Fibroblast of lung (primary cell): Measurements from ENCODE around the gene CST3. TPM values are rescaled to one million over a fixed set of nuclear protein-coding genes. Genes with fewer than 3 reads are reported as not detected.
"Not testable (repeated sequence)": the region's sequence is repeated elsewhere in the genome, so short reads cannot be mapped to it uniquely, and the experiment has no call there.

Experiments
- DNase-seq, 2 donors: peaks; one replicate each; pipeline versions ENCODE4 v3.0.0 to v3.0.0-alpha.2; 2010; ENCODE audit warnings: low read depth in 2 of 2
- H2AFZ ChIP-seq: 2 replicates; pipeline ENCODE4 v1.5.1; 2012; ENCODE audit warnings: low read length, control low read depth, inconsistent platforms
- H3K27ac ChIP-seq: 2 replicates; pipeline ENCODE4 v1.5.1; 2011; ENCODE audit warnings: low read length, control low read depth; ENCODE audit not compliant: insufficient read depth
- H3K27me3 ChIP-seq: 2 replicates; pipeline ENCODE4 v1.5.1; 2011; ENCODE audit warnings: mild to moderate bottlenecking, low read length; ENCODE audit not compliant: control insufficient read depth, insufficient read depth
- H3K36me3 ChIP-seq: 2 replicates; pipeline ENCODE4 v1.5.1; 2011; ENCODE audit warnings: low read length; ENCODE audit not compliant: control insufficient read depth, insufficient read depth
- H3K4me1 ChIP-seq: 2 replicates; pipeline ENCODE4 v1.5.1; 2011; ENCODE audit warnings: low read length; ENCODE audit not compliant: control insufficient read depth, insufficient read depth; ENCODE audit errors: extremely low read depth
- H3K4me2 ChIP-seq: 2 replicates; pipeline ENCODE4 v1.5.1; 2011; ENCODE audit warnings: low read length, control low read depth; ENCODE audit not compliant: insufficient read depth; ENCODE audit errors: extremely low read depth
- H3K4me3 ChIP-seq, 4 experiments: fragments of 200-600 bp in 1 of 4; sonication (generic) in 1 of 4; replicated peaks in 1 of 4; 2 replicates each; pipeline ENCODE4 v1.5.1; 2011 to 2016; ENCODE audit warnings: low read length in 4 of 4, low read depth in 3 of 4, mild to moderate bottlenecking in 3 of 4, control low read depth in 2 of 4, inconsistent platforms in 1 of 4, mixed read lengths in 1 of 4; ENCODE audit not compliant: insufficient read depth in 1 of 4; ENCODE audit errors: control extremely low read depth in 1 of 4
- H3K79me2 ChIP-seq: 2 replicates; pipeline ENCODE4 v1.5.1; 2012; ENCODE audit warnings: mild to moderate bottlenecking, low read length, inconsistent platforms; ENCODE audit not compliant: control insufficient read depth, insufficient read depth
- H3K9ac ChIP-seq: 2 replicates; pipeline ENCODE4 v1.5.1; 2011; ENCODE audit warnings: mild to moderate bottlenecking, low read length, control low read depth; ENCODE audit not compliant: insufficient read depth
- H3K9me3 ChIP-seq: 2 replicates; pipeline ENCODE4 v1.5.1; 2012; ENCODE audit warnings: low read depth, low read length; ENCODE audit not compliant: control insufficient read depth, insufficient read depth
- H4K20me1 ChIP-seq: 2 replicates; pipeline ENCODE4 v1.5.1; 2011; ENCODE audit warnings: low read length; ENCODE audit not compliant: control insufficient read depth, insufficient read depth; ENCODE audit errors: extremely low read depth
- CTCF ChIP-seq, 2 donors: IDR thresholded peaks in 1 of 2; conservative IDR thresholded peaks in 1 of 2; 1 replicate in 1 of 2; 2 replicates in 1 of 2; pipeline ENCODE4 v1.5.1; 2011 to 2012; ENCODE audit warnings: low read length in 2 of 2, control low read depth in 1 of 2, inconsistent platforms in 1 of 2, low read depth in 1 of 2, mild to moderate bottlenecking in 1 of 2
- EZH2 ChIP-seq: IDR thresholded peaks from 2 replicates; pipeline ENCODE4 v1.5.1; 2012; ENCODE audit warnings: low read length, control low read depth, mild to moderate bottlenecking; ENCODE audit errors: missing control alignments
- polyA plus RNA-seq, 2 donors: library from polyadenylated mRNA; depleted of rRNA in 1 of 2; stranded (reverse) in 1 of 2; unstranded in 1 of 2; fragments of >200 nt; gene quantifications; 2 replicates each; pipeline ENCODE4 v1.2.1, GENCODE V29; 2011 to 2012; ENCODE audit warnings: missing spikeins in 1 of 2
- total RNA-seq: library from RNA; depleted of rRNA; stranded (reverse); fragments of >200 nt; gene quantifications from 2 replicates; pipeline ENCODE4 v1.2.1, GENCODE V29; 2014

The CST3 gene
- total and polyA plus RNA-seq, 2 donors (not counting 1 experiment from before 2014, with no cell fraction given) = 136 to 162 TPM

GRCh38 chr20:23664954-23665353, 27.2 kb upstream of the CST3 start:
- Histone ChIP-seq H3K27me3 (peaks cover 4% of the 10 kb centered on the region), H2AFZ (no peak overlapping the region), H4K20me1 (no peaks in the 10 kb centered on the region), H3K9me3 (no peaks in the 10 kb centered on the region), H3K9ac (no peak overlapping the region), H3K4me1 (no peaks in the 10 kb centered on the region), H3K36me3 (no peaks in the 10 kb centered on the region), H3K79me2 (no peaks in the 10 kb centered on the region), H3K4me2 (no peak overlapping the region), H3K27ac (no peak overlapping the region), H3K4me3 (no peak overlapping the region)
- no peak for DNase-seq
- TF ChIP-seq EZH2 (no peak), CTCF (conservative IDR thresholded peaks at IDR 0.05 in 1 of 2, IDR thresholded peaks at IDR 0.05 in 1 of 2; ENCODE audit: low read depth in 1 of 2, low read length in 2 of 2) (no peak)

GRCh38 chr20:23664046-23664445, 26.3 kb upstream of the CST3 start:
- H4K20me1 ChIP-seq, H3K27me3 ChIP-seq, H3K9me3 ChIP-seq: not testable (repeated sequence)

GRCh38 chr20:23663180-23663579, 25.4 kb upstream of the CST3 start:
- Histone ChIP-seq H3K9ac (no peak overlapping the region), H3K27ac (no peak overlapping the region), H3K79me2 (no peaks in the 10 kb centered on the region), H3K36me3 (no peaks in the 10 kb centered on the region), H3K9me3 (no peaks in the 10 kb centered on the region), H3K4me3 (no peak overlapping the region), H3K27me3 (peaks cover 4% of the 10 kb centered on the region), H4K20me1 (no peaks in the 10 kb centered on the region), H3K4me1 (no peaks in the 10 kb centered on the region), H2AFZ (no peak overlapping the region), H3K4me2 (no peak overlapping the region)
- no peak for TF ChIP-seq EZH2
- no peak for TF ChIP-seq CTCF (conservative IDR thresholded peaks at IDR 0.05 in 1 of 2, IDR thresholded peaks at IDR 0.05 in 1 of 2; ENCODE audit: low read depth in 1 of 2, low read length in 2 of 2)
- DNase-seq = no peak

More at GRCh38 chr20:23664046-23664445, 26.3 kb upstream of the CST3 start:
- not testable (repeated sequence) for H3K4me2 ChIP-seq, H2AFZ ChIP-seq, H3K4me3 ChIP-seq, DNase-seq, H3K9ac ChIP-seq, H3K27ac ChIP-seq, H3K79me2 ChIP-seq, H3K4me1 ChIP-seq, H3K36me3 ChIP-seq
